ENCODE data around the gene POGK. TPM values are rescaled to one million over a fixed set of nuclear protein-coding genes. Genes with fewer than 3 reads are reported as not detected.

The POGK gene
- polyA plus RNA-seq, 3 donors: 38.0 to 43.9 (median 42.9) TPM

DNA sequence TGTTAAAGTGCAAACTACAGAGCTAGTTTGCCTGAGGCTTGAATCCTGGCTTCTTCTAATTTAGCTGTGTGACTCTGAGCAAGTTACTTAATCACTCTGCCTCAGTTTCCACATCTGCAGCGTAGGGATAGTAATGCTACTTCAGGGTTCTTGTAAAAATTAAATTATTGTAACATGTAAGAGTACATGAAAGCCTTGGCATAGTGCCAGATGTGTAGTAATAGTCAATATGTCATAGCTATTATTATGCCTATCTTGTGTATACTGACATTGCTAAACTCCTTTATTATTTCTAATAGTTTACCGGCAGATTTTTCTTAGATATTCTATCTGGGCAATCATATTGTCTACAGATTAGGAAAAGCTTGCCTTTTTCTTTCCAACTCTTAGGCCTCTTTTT, 43.6 kb downstream of the POGK start:
- DNase-seq (ENCODE audit: extremely low read depth in 1 of 11, low read depth in 9 of 11, low spot score in 4 of 11): no peak

DNA sequence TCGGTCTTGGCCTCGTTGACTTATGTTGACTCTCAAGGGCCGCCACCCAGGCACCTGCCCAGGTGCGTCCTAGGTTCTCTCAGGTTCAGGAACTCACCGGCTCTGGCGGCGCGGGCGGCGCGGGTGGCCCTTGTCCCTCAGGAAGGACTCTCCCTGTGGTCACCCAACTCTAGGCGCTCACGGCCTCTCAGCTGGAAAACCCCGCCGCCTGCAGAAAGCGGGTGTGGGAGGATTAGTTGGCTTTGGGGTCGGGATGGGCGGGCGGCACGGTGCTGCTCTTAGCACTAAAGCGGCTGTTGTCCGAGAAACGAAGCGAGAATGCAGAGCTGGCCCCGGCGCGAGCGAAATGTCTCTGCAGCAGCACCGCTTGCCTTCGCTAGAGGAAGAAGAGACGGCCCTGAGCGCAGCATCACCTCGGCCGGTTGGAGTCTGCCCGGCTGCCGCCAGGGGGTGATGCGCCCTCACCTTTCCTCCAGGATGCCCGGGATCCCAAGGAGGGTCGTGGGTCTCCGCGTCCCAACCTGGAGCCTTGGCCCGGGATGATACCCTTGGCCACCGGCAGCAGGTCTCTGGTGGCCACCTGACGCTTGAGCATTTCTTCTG, 44.9 kb downstream of the POGK start:
- peak in 8 of 11 donors; percentile 6 to 42 (median 34) for DNase-seq (ENCODE audit: extremely low read depth in 1 of 11, low read depth in 9 of 11, low spot score in 4 of 11)

- no peak for DNase-seq (ENCODE audit: extremely low read depth in 1 of 11, low read depth in 9 of 11, low spot score in 4 of 11)
These were observed 45.7 kb downstream of the POGK start for GRCh38 chr1:166884971-166885370.

- DNase-seq (ENCODE audit: extremely low read depth in 1 of 11, low read depth in 9 of 11, low spot score in 4 of 11): no peak
These were observed 49.3 kb downstream of the POGK start for GRCh38 chr1:166888373-166889111.

GRCh38 chr1:166889776-166890175, 50.5 kb downstream of the POGK start:
- DNase-seq (ENCODE audit: extremely low read depth in 1 of 11, low read depth in 9 of 11, low spot score in 4 of 11): no peak

GRCh38 chr1:166895766-166896165, 56.5 kb downstream of the POGK start:
- no peak for DNase-seq (ENCODE audit: extremely low read depth in 1 of 11, low read depth in 9 of 11, low spot score in 4 of 11)

DNA sequence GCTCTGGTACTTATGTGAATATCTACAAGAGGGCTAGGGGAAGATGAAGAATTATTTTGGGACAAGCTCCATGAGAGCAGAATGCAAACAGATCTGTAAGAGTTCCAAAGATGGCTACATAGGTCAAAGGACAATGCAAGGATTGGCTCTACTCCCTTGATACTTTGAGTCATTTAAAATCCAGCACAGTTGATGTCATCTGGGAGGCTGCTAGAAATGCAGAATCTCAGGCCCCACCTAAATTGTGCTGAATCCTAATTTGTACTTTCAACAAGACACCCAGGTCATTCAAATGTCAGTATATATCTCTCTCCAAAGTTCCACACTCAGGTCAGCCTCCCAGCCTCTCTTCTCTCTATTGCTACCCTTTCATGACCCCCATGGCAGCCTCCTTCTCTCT, 60.5 kb downstream of the POGK start:
- no peak for DNase-seq (ENCODE audit: extremely low read depth in 1 of 11, low read depth in 9 of 11, low spot score in 4 of 11)

GRCh38 chr1:166900987-166901386, 61.7 kb downstream of the POGK start:
- no peak for DNase-seq (ENCODE audit: extremely low read depth in 1 of 11, low read depth in 9 of 11, low spot score in 4 of 11)

GRCh38 chr1:166902279-166902678, 63.0 kb downstream of the POGK start:
- DNase-seq (ENCODE audit: extremely low read depth in 1 of 11, low read depth in 9 of 11, low spot score in 4 of 11): no peak

- DNase-seq (ENCODE audit: extremely low read depth in 1 of 11, low read depth in 9 of 11, low spot score in 4 of 11): no peak
These were observed 64.0 kb downstream of the POGK start for GRCh38 chr1:166903232-166903631.

DNA sequence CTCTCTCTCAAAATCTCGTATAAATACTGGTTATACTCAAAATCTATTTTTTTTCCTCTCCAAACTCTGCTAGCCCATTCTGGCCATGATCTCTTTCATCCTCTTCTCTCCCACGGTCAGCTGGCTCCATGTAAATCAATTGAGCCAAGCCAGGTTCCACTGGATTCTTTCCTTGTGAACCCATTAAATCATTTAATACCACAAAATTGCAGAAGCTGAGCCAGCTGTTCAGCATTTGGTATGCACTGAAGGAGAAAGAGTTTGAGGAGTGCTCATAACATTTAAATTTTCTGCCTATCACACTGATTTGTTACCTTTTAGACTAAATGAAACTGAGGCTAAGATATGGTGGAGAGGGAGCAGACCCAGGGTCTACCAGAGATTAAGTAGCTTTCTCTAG, 65.9 kb downstream of the POGK start:
- peak in 1 of 11 donors; percentile 18 for DNase-seq (ENCODE audit: extremely low read depth in 1 of 11, low read depth in 9 of 11, low spot score in 4 of 11)

GRCh38 chr1:166905900-166906299, 66.6 kb downstream of the POGK start:
- DNase-seq (ENCODE audit: extremely low read depth in 1 of 11, low read depth in 9 of 11, low spot score in 4 of 11): no peak

Other genes starting within 250 kb of the POGK start
- gene TADA1, start 36.8 kb downstream of the POGK start, polyA plus RNA-seq (ENCODE audit: insufficient read length in 3 of 3): 10 to 100 TPM; 23.3 to 27.9 (median 23.8) TPM
- gene ILDR2, start 136.1 kb downstream of the POGK start, polyA plus RNA-seq (ENCODE audit: insufficient read length in 3 of 3): 10 to 100 TPM; 15.5 to 18.1 (median 16.6) TPM
- 1 to 10 TPM; 1.4 to 3.3 (median 2.2) TPM for gene MAEL, start 149.8 kb downstream of the POGK start, polyA plus RNA-seq (ENCODE audit: insufficient read length in 3 of 3)

Measured in renal cortex interstitium (tissue), 11 donors.